Neutrophil (primary cell): ENCODE results near the gene KIF26A.
"Not testable (repeated sequence)": the region's sequence is repeated elsewhere in the genome, so short reads cannot be mapped to it uniquely, and the experiment has no call there.

Experiments used
- H3K27ac ChIP-seq: fragments of 200-600 bp; sonication (generic); 2 replicates; pipeline ENCODE4 v1.5.1; 2016; ENCODE audit warnings: mild to moderate bottlenecking, moderate library complexity
- H3K27me3 ChIP-seq: fragments of 200-600 bp; sonication (generic); 2 replicates; pipeline ENCODE4 v1.6.0; 2016; ENCODE audit warnings: mild to moderate bottlenecking
- H3K36me3 ChIP-seq: fragments of 200-600 bp; sonication (generic); 2 replicates; pipeline ENCODE4 v1.5.1; 2017
- H3K4me1 ChIP-seq, 2 experiments: fragments of 200-600 bp in 1 of 2; sonication (generic) in 1 of 2; 1 replicate in 1 of 2; 2 replicates in 1 of 2; pipeline versions ENCODE4 v1.5.1 to v1.6.1; 2013 to 2016; ENCODE audit warnings: low read depth in 1 of 2, low read length in 1 of 2, mild to moderate bottlenecking in 1 of 2, moderate library complexity in 1 of 2; ENCODE audit not compliant: control insufficient read depth in 1 of 2, insufficient read depth in 1 of 2
- H3K4me3 ChIP-seq, 2 experiments: fragments of 200-600 bp in 1 of 2; sonication (generic) in 1 of 2; 1 replicate in 1 of 2; 2 replicates in 1 of 2; pipeline ENCODE4 v1.5.1; 2013 to 2016; ENCODE audit warnings: low read depth in 1 of 2, low read length in 1 of 2, mild to moderate bottlenecking in 1 of 2, moderate library complexity in 1 of 2
- H3K9me3 ChIP-seq: fragments of 200-600 bp; sonication (generic); 2 replicates; pipeline ENCODE4 v1.5.1; 2016
- CTCF ChIP-seq: fragments of 200-600 bp; sonication (generic); IDR thresholded peaks from 2 replicates; pipeline ENCODE4 v1.5.1; 2016; ENCODE audit warnings: antibody characterized with exemption

KIF26A gene

DNA sequence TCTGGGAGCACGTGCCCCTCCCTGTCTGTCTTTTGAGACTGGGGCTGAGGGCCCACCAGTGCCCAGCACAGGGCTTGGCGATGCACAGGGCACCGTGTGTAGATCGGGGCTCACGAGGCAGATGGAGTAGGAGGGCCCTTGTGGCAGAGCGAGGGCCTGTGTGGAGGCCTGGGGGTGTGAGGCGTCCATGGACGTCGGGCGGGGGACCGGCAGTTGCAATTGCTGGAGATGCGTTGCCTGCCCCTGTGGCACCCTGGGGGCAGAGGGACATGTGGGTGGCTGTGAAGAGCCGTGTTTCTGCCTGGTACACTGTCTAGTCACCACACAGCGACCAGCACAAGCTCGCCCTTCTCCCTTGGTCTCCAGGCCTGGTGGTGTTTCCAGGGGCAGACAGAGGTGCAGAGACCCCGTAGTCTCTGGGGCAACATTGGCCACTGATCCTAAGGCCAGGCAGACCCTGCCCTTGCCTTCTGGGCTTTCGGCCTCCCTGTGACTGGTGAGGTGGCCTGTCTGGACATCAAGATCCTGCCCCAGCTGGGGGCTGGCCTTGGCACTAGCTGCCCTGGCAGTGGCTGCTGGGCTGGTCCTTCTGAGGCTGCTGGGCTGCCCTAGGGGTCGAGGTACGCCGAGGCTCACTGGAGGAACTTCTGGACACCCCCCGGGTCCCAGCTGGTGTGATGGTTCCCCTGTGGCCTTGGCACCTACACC, 14.5 kb downstream of the KIF26A start:
- no peak for TF ChIP-seq CTCF
- H3K9me3 ChIP-seq, result no peaks in the 10 kb centered on the region
- H3K4me3 ChIP-seq, result no peak overlapping the region
- no peaks in the 10 kb centered on the region for H3K36me3 ChIP-seq
- no peak overlapping the region for H3K27ac ChIP-seq
- H3K4me1 ChIP-seq, result no peaks in the 10 kb centered on the region
- no peaks in the 10 kb centered on the region for H3K27me3 ChIP-seq

DNA sequence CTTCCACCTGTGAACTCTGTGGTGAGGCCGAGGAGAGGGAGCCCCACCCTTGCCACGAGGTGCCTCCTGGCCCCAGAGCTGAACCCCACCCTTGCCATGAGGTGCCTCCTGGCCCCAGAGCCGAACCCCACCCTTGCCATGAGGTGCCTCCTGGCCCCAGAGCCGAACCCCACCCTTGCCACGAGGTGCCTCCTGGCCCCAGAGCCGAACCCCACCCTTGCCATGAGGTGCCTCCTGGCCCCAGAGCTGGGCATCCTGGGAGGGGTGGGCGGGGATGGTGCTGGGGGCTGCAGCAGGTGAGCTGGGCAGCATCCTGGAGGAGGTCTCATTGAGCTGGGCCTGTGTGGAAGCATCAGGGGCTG, 15.0 kb downstream of the KIF26A start:
- not testable (repeated sequence) for H3K36me3 ChIP-seq, H3K4me3 ChIP-seq, H3K27ac ChIP-seq, H3K4me1 ChIP-seq, H3K27me3 ChIP-seq, H3K9me3 ChIP-seq

GRCh38 chr14:104154246-104154645, 15.9 kb downstream of the KIF26A start:
- no peak overlapping the region for H3K4me3 ChIP-seq
- no peak overlapping the region for H3K27ac ChIP-seq
- no peaks in the 10 kb centered on the region for H3K9me3 ChIP-seq
- TF ChIP-seq CTCF, result no peak
- no peaks in the 10 kb centered on the region for H3K36me3 ChIP-seq
- H3K27me3 ChIP-seq, result no peaks in the 10 kb centered on the region
- no peaks in the 10 kb centered on the region for H3K4me1 ChIP-seq

DNA sequence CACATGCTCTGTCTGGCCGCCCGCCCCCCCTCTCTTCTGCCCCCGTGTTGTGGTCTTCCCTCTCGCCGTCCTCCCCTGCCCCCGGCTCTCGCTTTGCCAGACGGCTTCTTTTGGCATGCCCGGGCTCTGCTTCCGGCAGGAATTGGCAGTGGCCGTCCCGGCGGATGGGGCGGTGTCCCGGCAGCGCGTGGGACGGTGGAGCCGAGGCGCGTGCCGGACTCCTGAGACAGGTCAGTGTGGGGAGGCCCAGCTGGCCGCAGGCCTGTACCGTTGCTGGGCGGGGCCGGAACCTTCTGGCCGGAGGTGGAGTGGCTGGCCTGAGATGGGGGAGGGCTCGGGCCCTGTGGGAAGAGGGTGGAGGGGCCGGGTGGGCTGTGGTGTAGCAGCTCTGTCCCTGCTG, 17.1 kb downstream of the KIF26A start:
- H3K4me3 ChIP-seq, result no peak overlapping the region
- no peaks in the 10 kb centered on the region for H3K27me3 ChIP-seq
- H3K4me1 ChIP-seq, result no peaks in the 10 kb centered on the region
- no peak for TF ChIP-seq CTCF
- H3K36me3 ChIP-seq, result no peaks in the 10 kb centered on the region
- H3K27ac ChIP-seq, result no peak overlapping the region
- no peaks in the 10 kb centered on the region for H3K9me3 ChIP-seq

- no peak for TF ChIP-seq CTCF
- no peaks in the 10 kb centered on the region for H3K36me3 ChIP-seq
- no peaks in the 10 kb centered on the region for H3K27me3 ChIP-seq
- H3K4me1 ChIP-seq, result no peaks in the 10 kb centered on the region
- no peak overlapping the region for H3K4me3 ChIP-seq
- H3K27ac ChIP-seq, result no peak overlapping the region
- H3K9me3 ChIP-seq, result no peaks in the 10 kb centered on the region
Observed at GRCh38 chr14:104156142-104156541, 17.8 kb downstream of the KIF26A start.

DNA sequence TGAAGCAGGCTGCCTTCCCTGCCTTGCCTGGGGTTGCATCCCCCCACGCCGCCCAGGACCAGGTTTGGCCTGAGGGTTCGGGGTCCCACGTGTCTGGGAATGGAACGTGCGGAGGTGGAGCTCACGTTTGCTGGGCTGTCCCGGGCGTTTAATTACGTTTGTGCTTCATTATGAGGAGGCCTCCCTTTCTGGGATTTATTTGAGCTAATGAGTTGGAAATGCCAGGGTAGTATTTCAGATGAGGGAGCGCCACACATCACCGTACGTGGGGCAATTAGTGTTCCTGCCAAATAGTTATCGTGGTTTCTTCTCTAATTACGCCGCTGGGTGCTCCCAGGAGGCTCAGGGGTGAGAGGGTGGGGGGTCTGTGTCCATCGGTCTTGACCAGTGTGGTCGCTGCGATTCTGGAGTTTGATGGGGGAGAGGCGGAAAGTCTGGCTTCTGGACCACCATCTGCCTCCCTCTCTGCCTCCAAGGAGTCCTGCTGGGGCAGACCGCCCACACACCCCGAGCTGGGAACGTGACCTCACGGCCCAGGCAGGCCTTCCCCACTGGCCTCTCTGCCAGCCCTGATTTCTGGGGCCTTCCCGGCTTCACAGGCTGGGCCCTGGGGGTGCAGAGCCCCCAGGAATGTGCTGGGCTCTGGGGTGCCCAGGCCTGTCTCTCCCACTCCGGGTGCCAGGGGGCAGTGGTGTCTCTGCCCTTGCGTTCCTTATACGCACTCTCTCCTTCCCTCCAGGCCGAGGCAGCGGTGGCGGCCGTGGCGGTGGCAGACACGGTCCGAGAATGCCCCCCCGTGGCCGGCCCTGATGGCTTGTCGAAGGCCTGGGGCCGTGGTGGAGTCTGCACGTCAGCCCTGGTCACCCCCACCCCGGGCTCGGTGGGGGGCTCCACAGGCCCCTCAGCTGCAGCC, 18.9 kb downstream of the KIF26A start:
- Histone ChIP-seq H3K4me1 (no peaks in the 10 kb centered on the region), H3K27me3 (no peaks in the 10 kb centered on the region), H3K9me3 (no peaks in the 10 kb centered on the region), H3K36me3 (no peaks in the 10 kb centered on the region), H3K27ac (no peak overlapping the region), H3K4me3 (no peak overlapping the region)
- no peak for TF ChIP-seq CTCF
